ENCODE measurements around the gene AKT1S1. TPM values are rescaled to one million over a fixed set of nuclear protein-coding genes. Genes with fewer than 3 reads are reported as not detected.
A peak's percentile ranks its signal among the peaks of the same experiment; 100 is the strongest.

AKT1S1 gene
- total and polyA plus RNA-seq, 3 donors from 2014 or later, result 35.0 to 42.8 (median 35.7) TPM

DNA sequence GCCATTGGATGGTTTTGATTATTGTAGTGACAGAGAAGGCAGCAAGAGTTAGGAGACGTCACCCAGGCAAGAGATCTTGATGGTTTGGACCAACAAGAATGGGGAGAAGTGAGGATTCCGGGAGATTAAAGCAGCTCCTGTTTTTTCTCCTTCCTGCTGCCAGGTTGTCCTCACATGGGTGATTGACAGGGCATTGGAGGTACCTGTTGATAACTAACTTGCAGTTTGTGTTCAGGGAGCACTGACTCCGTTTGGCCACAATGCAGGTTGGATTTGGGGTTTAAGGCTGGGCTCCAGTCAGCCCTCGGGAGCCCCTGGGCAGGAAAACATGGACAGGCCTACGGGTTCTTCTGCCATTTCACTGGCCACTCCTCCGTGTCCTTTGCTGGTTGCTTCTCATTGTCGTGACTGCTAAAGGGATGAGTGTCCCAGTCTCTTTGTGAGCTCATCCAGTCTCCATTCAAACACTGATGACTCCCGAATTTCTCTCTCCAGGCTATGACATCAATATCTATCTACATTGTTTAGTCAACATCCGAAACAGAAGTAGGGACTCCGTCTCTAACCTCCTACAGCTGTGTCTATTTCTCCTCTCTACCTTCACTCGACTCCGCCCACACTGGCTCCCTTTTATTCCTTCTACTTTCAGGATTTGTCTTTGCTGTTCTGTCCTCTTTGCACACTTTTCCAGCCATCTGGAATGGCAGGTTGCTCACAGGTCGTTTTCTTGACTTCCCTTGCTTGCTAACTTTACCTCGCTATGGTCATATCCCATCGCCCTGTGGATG is 27.5 kb downstream of the AKT1S1 start:
- WGBS, 2 donors, result 58 to 72% methylated on average over 15 of the region's 15 CpGs
- intact Hi-C loops (cut with DNase I; ENCODE audit: low total_unique reads), result no loop called here
- Histone ChIP-seq H3K9me3 (no peaks in the 10 kb centered on the region), H3K27me3 (no peaks in the 10 kb centered on the region), H3K27ac (peak overlapping the region; percentile 97 to 100), H3K4me1 (peaks cover 21% of the 10 kb centered on the region), H3K36me3 (ENCODE audit: low read depth, missing control alignments) (no peaks in the 10 kb centered on the region), H3K4me3 (peak overlapping the region; percentile 78 to 88)
- no peak for DNase-seq
- no peak for TF ChIP-seq POLR2A (IDR thresholded peaks at IDR 0.05)
- no peak for TF ChIP-seq CTCF (IDR thresholded peaks at IDR 0.05)

DNA sequence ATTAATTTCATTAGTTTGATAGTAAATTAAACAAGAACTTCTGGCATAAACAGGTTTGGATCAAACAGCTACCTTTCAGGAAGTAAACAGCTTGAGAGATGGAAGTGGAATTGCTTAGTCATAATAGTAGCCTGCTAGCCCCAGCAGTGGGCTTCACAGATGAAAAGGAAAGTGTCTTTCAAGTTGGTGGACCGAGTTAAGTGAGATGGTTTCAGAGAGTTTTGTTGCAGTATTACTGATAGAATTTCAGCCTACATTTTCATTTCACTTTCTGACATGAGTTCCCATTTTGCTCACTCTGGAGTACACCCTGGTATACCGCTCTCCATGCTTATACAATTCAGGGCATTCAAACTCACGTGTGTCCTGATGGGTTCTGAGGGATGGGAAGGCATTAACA is 28.2 kb downstream of the AKT1S1 start:
- WGBS, 2 donors, result 81 to 91% methylated on average over 3 of the region's 3 CpGs

DNA sequence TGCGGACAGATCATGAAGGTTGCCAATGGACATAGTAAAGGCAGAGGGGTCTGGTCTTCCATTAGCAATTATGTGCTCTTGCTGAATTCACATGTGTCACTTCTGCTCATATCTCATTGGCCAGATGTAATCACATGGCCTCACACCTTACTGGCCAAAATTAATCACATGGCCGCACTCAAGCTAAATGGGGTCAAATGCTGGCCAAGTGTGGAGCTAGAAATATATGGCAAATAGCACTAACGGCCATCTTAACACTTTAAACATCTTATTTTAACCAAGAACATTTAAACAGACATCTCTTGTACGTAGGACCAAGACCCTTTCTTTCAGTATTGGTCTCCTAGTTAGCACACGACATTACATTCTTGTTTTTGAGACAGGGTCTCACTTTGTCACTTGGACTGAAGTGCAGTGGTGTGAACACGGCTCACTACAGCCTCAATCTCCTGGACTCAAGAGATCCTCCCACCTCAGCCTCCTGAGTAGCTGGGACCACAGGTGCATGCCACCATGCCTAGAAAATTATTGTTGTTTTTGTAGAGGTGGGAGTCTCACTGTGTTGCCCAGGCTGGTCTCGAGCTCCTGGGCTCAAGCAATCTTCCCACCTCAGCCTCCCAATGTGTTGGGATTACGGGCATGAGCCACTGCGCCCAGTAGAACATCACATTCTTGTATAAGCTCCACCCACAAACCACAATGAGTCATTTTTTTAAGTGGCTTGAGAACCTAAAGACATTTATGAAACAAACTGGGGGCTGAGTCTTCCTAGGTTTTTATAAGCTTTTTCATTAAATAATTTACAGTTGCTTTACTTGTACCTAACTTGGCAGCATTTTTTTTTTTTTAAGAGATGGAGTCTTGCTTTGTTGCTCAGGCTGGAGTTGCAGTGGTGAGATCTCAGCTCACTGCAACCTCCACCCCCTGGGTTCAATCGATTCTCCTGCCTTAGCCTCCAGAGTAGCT is 29.1 kb downstream of the AKT1S1 start:
- H3K27me3 ChIP-seq, result no peaks in the 10 kb centered on the region
- intact Hi-C loops (cut with DNase I; ENCODE audit: low total_unique reads), result no loop called here
- DNase-seq, result no peak
- H3K9me3 ChIP-seq, result no peaks in the 10 kb centered on the region
- no peaks in the 10 kb centered on the region for H3K36me3 ChIP-seq (ENCODE audit: low read depth, missing control alignments)
- H3K4me3 ChIP-seq, result no peak overlapping the region
- WGBS, 2 donors, result 81 to 90% methylated on average over 10 of the region's 10 CpGs
- H3K27ac ChIP-seq, result no peak overlapping the region
- peaks cover 11% of the 10 kb centered on the region for H3K4me1 ChIP-seq
- TF ChIP-seq CTCF (IDR thresholded peaks at IDR 0.05) (no peak), POLR2A (IDR thresholded peaks at IDR 0.05) (no peak)

More for the DNA sequence above, 28.2 kb downstream of the AKT1S1 start:
- no peaks in the 10 kb centered on the region for H3K9me3 ChIP-seq
- no peak for DNase-seq
- TF ChIP-seq CTCF (IDR thresholded peaks at IDR 0.05), result no peak
- TF ChIP-seq POLR2A (IDR thresholded peaks at IDR 0.05), result no peak
- H3K27me3 ChIP-seq, result no peaks in the 10 kb centered on the region
- no peaks in the 10 kb centered on the region for H3K36me3 ChIP-seq (ENCODE audit: low read depth, missing control alignments)
- H3K4me3 ChIP-seq, result no peak overlapping the region
- peaks cover 20% of the 10 kb centered on the region for H3K4me1 ChIP-seq
- intact Hi-C loops (cut with DNase I; ENCODE audit: low total_unique reads), result no loop called here
- no peak overlapping the region for H3K27ac ChIP-seq

GRCh38 chr19:49846408-49846807 is 30.7 kb downstream of the AKT1S1 start:
- Histone ChIP-seq H3K27me3 (no peaks in the 10 kb centered on the region), H3K9me3 (no peaks in the 10 kb centered on the region), H3K4me3 (no peak overlapping the region), H3K36me3 (ENCODE audit: low read depth, missing control alignments) (no peaks in the 10 kb centered on the region), H3K27ac (no peak overlapping the region), H3K4me1 (no peaks in the 10 kb centered on the region)
- TF ChIP-seq CTCF (IDR thresholded peaks at IDR 0.05) (no peak), POLR2A (IDR thresholded peaks at IDR 0.05) (no peak)
- intact Hi-C loops (cut with DNase I; ENCODE audit: low total_unique reads), result no loop called here
- 78 to 86% methylated on average over 5 of the region's 5 CpGs for WGBS, 2 donors
- no peak for DNase-seq
